SJCRH30 (cell line): ENCODE measurements around the gene GYS2. TPM values are rescaled to one million over a fixed set of nuclear protein-coding genes. Genes with fewer than 3 reads are reported as not detected.

Source experiments
- DNase-seq, 2 experiments: peaks; one replicate each; pipeline ENCODE4 v3.0.0-alpha.2; 2015 to 2020
- H3K27ac ChIP-seq: fragments of 250-450 bp; sonication (Bioruptor Pico); 2 replicates; pipeline ENCODE4 v1.5.1; 2020; ENCODE audit warnings: mild to moderate bottlenecking, moderate library complexity
- H3K27me3 ChIP-seq: fragments of 250-450 bp; sonication (Bioruptor Pico); 2 replicates; pipeline ENCODE4 v1.5.1; 2020; ENCODE audit warnings: mild to moderate bottlenecking, moderate library complexity
- H3K36me3 ChIP-seq: fragments of 250-450 bp; sonication (Bioruptor Pico); 2 replicates; pipeline ENCODE4 v1.5.1; 2020; ENCODE audit warnings: mild to moderate bottlenecking, moderate library complexity
- H3K4me1 ChIP-seq: fragments of 250-450 bp; sonication (Bioruptor Pico); 2 replicates; pipeline ENCODE4 v1.5.1; 2020; ENCODE audit warnings: mild to moderate bottlenecking, moderate library complexity
- H3K4me3 ChIP-seq: fragments of 250-450 bp; sonication (Bioruptor Pico); 2 replicates; pipeline ENCODE4 v1.5.1; 2020; ENCODE audit warnings: mild to moderate bottlenecking, moderate library complexity
- H3K9me3 ChIP-seq: fragments of 250-450 bp; sonication (Bioruptor Pico); replicated peaks from 2 replicates; pipeline ENCODE4 v1.5.1; 2020; ENCODE audit warnings: mild to moderate bottlenecking, moderate library complexity
- total RNA-seq: library from RNA; depleted of rRNA; stranded (reverse); fragments of >200 nt; shearing (Covaris generic); gene quantifications from 2 replicates; pipeline ENCODE4 v1.2.3, GENCODE V29; 2014

Gene GYS2
- total RNA-seq, 1 experiment from 2014 or later, result not detected

DNA sequence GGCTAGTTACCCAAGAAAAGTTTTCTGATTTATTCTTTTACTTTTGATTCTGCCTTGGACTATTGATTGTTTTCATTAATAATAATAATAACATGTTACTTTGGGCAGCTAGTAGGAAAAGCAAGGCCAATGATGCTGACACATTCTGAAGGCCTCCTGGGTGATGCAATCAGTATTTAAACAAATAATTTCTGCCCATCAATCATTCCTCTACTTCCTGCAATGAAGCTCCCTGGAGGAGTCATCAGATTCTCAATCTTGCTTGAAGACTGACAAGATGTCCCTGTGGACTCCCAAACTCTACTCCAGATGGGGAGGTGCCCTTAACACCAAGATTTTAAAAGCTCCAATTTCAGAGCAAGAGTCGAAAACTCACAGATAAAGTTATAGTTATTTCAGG is 78.6 kb downstream of the GYS2 start, which contains the start of gene SPX:
TSS of gene SPX (plus strand) at position 244 of the 400 bp plus-strand sequence. CDS start 177 bp downstream, outside the sequence.
- no peaks in the 10 kb centered on the region for H3K36me3 ChIP-seq
- DNase-seq, result no peak
- H3K27me3 ChIP-seq, result no peaks in the 10 kb centered on the region
- H3K27ac ChIP-seq, result no peak within 1 kb of the TSS
- H3K4me3 ChIP-seq, result peak within 1 kb of the TSS; percentile 65
- H3K9me3 ChIP-seq, result no peaks in the 10 kb centered on the region
- H3K4me1 ChIP-seq, result peaks cover 4% of the 10 kb centered on the region

- H3K36me3 ChIP-seq, result no peaks in the 10 kb centered on the region
Measured at GRCh38 chr12:21523148-21523547, 81.5 kb downstream of the GYS2 start.

DNA sequence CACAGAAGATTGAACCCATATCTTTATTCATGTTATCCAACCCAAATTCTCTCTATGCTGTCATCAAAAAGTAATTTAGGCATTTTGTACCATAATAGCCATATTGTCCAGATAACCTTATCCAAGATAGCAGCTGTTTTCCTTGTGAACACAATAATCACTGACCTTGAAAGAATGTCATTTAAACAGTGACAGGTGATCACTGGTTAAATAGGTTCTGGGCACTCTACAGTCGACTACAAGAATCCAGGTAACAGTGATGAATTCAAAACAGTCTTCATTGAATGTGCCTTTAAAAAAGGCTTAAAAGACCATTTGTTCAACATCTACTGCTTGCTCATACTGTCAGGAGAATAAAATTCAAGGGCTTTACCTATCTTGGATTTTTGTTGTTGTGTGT is 83.1 kb downstream of the GYS2 start:
- DNase-seq, result peak in 1 of 2 experiments; percentile 52
- no peak overlapping the region for H3K4me3 ChIP-seq
- no peaks in the 10 kb centered on the region for H3K9me3 ChIP-seq
- H3K27me3 ChIP-seq, result no peaks in the 10 kb centered on the region
- peaks cover 8% of the 10 kb centered on the region for H3K4me1 ChIP-seq
- H3K27ac ChIP-seq, result no peak overlapping the region
- peaks cover 3% of the 10 kb centered on the region; the same call in 1 of the 2 replicates for H3K36me3 ChIP-seq

More at GRCh38 chr12:21523148-21523547, 81.5 kb downstream of the GYS2 start:
- Histone ChIP-seq H3K4me1 (peaks cover 8% of the 10 kb centered on the region), H3K4me3 (no peak overlapping the region), H3K27ac (no peak overlapping the region), H3K9me3 (no peaks in the 10 kb centered on the region), H3K27me3 (no peaks in the 10 kb centered on the region)
- no peak for DNase-seq

- Histone ChIP-seq H3K4me1 (peaks cover 8% of the 10 kb centered on the region), H3K36me3 (peaks cover 23% of the 10 kb centered on the region)
Measured at GRCh38 chr12:21518451-21518850, 86.2 kb downstream of the GYS2 start.

GRCh38 chr12:21516281-21516680 is 88.4 kb downstream of the GYS2 start:
- no peaks in the 10 kb centered on the region for H3K9me3 ChIP-seq
- H3K4me3 ChIP-seq, result no peak overlapping the region
- no peak for DNase-seq
- no peak overlapping the region for H3K27ac ChIP-seq
- H3K36me3 ChIP-seq, result peaks cover 27% of the 10 kb centered on the region
- H3K27me3 ChIP-seq, result no peaks in the 10 kb centered on the region
- peaks cover 8% of the 10 kb centered on the region for H3K4me1 ChIP-seq

More at GRCh38 chr12:21518451-21518850, 86.2 kb downstream of the GYS2 start:
- Histone ChIP-seq H3K27me3 (no peaks in the 10 kb centered on the region), H3K4me3 (no peak overlapping the region), H3K27ac (no peak overlapping the region), H3K9me3 (no peaks in the 10 kb centered on the region)
- DNase-seq, result no peak

DNA sequence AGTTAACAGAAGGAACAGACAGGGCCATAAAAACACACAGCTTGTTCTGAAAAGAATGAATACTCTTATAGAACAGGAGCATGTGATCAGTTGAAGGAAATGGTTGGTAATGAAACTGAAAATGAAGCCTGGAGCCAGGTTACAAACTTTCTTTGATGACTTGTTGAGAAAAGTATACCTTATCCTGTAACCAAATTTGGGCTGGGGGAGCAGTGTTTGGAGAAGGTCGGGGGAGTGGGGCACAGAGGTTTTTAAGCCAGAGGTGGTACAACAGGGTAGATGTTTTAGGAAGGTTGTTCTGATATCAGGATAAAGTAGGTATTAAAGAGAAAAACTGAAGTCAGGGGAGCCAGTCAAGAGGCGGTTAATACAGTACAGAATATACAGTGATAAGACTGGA is 94.9 kb downstream of the GYS2 start:
- no peaks in the 10 kb centered on the region for H3K27me3 ChIP-seq
- no peaks in the 10 kb centered on the region for H3K9me3 ChIP-seq
- DNase-seq, result no peak
- no peak overlapping the region for H3K4me3 ChIP-seq
- H3K27ac ChIP-seq, result no peak overlapping the region
- H3K36me3 ChIP-seq, result peaks cover 14% of the 10 kb centered on the region
- no peaks in the 10 kb centered on the region for H3K4me1 ChIP-seq

GRCh38 chr12:21507849-21508248 is 96.8 kb downstream of the GYS2 start:
- Histone ChIP-seq H3K4me1 (no peaks in the 10 kb centered on the region), H3K9me3 (no peaks in the 10 kb centered on the region), H3K4me3 (no peak overlapping the region), H3K27me3 (no peaks in the 10 kb centered on the region), H3K36me3 (peaks cover 10% of the 10 kb centered on the region), H3K27ac (no peak overlapping the region)
- DNase-seq, result no peak

DNA sequence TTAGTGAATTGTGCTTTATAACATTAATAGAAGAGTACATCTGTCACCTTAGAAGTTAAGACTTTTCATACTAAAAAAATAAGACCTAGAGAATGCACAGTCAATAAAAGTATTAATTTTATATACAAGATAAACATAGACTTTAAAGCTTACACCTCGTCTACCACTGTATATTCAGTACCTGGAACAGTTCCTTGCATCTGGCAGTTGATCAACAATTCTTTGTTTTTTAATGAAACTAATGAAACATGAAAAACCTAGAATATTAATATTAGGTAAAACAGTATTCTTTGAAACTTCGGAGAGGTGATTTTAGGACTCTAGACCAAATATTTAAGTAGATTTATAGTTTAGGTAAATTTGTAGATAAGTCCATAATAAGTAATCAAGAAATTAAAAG is 98.8 kb downstream of the GYS2 start:
- Histone ChIP-seq H3K4me1 (no peaks in the 10 kb centered on the region), H3K36me3 (peaks cover 6% of the 10 kb centered on the region; the same call in 1 of the 2 replicates), H3K4me3 (no peak overlapping the region), H3K27me3 (no peaks in the 10 kb centered on the region), H3K27ac (no peak overlapping the region), H3K9me3 (no peaks in the 10 kb centered on the region)
- DNase-seq, result no peak

GRCh38 chr12:21502872-21503271 is 101.8 kb downstream of the GYS2 start:
- Histone ChIP-seq H3K27me3 (no peaks in the 10 kb centered on the region), H3K36me3 (no peaks in the 10 kb centered on the region), H3K9me3 (no peaks in the 10 kb centered on the region), H3K4me1 (peaks cover 8% of the 10 kb centered on the region; the same call in 1 of the 2 replicates), H3K4me3 (peak overlapping the region; percentile 86), H3K27ac (no peak overlapping the region)
- no peak for DNase-seq

GRCh38 chr12:21502164-21502496 is 102.5 kb downstream of the GYS2 start:
- no peaks in the 10 kb centered on the region for H3K27me3 ChIP-seq
- peak overlapping the region; percentile 66 for H3K27ac ChIP-seq
- peaks cover 8% of the 10 kb centered on the region; the same call in 1 of the 2 replicates for H3K4me1 ChIP-seq
- H3K36me3 ChIP-seq, result no peaks in the 10 kb centered on the region
- DNase-seq, result no peak
- H3K9me3 ChIP-seq, result no peaks in the 10 kb centered on the region
- peak overlapping the region; percentile 86 for H3K4me3 ChIP-seq

GRCh38 chr12:21501258-21502163 is 103.1 kb downstream of the GYS2 start, which contains the start of the genes GOLT1B and RECQL:
Gene GOLT1B (plus strand): TSS chr12:21501789. CDS start chr12:21501924, 135 bp downstream.
Gene RECQL (minus strand): TSS chr12:21501635. CDS start chr12:21499570, 2,065 bp downstream.
- H3K27me3 ChIP-seq, result no peaks in the 10 kb centered on the region
- H3K4me1 ChIP-seq, result peaks cover 8% of the 10 kb centered on the region; the same call in 1 of the 2 replicates

DNA sequence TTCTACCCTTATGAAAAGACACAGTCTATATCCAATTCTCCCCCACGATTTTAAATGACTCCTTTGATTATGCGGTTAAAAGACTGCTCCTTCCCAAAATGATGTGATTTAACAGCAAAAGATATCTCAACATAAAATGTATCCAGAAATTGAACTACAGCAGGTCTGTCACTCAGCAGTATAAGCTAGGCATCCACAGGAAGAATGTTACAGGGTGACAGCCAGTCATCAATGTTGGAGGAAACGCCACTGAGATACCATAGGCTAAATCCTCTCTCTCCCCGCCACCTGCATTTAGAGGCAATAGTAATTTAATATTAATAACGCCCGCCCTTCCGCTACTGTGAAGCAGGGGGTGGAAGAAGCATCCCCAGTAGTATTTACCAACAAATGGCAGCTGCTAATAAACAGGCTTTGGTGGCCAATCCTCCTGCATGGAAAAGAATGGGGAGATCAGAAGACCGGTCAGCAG is 103.8 kb downstream of the GYS2 start:
- peak overlapping the region; percentile 66 for H3K27ac ChIP-seq
- DNase-seq, result no peak

More at GRCh38 chr12:21501258-21502163, 103.1 kb downstream of the GYS2 start, which contains the start of the genes GOLT1B and RECQL:
- Histone ChIP-seq H3K4me3 (peak within 1 kb of the TSS; percentile 86), H3K27ac (peak within 1 kb of the TSS; percentile 66), H3K36me3 (no peaks in the 10 kb centered on the region), H3K9me3 (no peaks in the 10 kb centered on the region)
- DNase-seq, result peak; percentile 93 to 98

GRCh38 chr12:21499765-21500164 is 104.9 kb downstream of the GYS2 start:
- Histone ChIP-seq H3K4me3 (no peak overlapping the region; the same call in 1 of the 2 replicates), H3K9me3 (no peaks in the 10 kb centered on the region), H3K27me3 (no peaks in the 10 kb centered on the region), H3K36me3 (no peaks in the 10 kb centered on the region; the same call in 1 of the 2 replicates), H3K27ac (no peak overlapping the region), H3K4me1 (peaks cover 8% of the 10 kb centered on the region; the same call in 1 of the 2 replicates)
- no peak for DNase-seq

More for the DNA sequence above, 103.8 kb downstream of the GYS2 start:
- Histone ChIP-seq H3K36me3 (no peaks in the 10 kb centered on the region; the same call in 1 of the 2 replicates), H3K9me3 (no peaks in the 10 kb centered on the region), H3K4me1 (peaks cover 8% of the 10 kb centered on the region; the same call in 1 of the 2 replicates), H3K27me3 (no peaks in the 10 kb centered on the region), H3K4me3 (peak overlapping the region; percentile 86)
